BJ (cell line): ENCODE data around the gene ZNF726. TPM values are rescaled to one million over a fixed set of nuclear protein-coding genes. Genes with fewer than 3 reads are reported as not detected.

Experiments used
- CTCF ChIA-PET: fragments of 350-600 bp; formaldehyde crosslinking; extraction: SDS; loops from one replicate; lab custom pipeline; 2021; ENCODE audit warnings: antibody characterized with exemption, inconsistent platforms; lab: Yijun Ruan, JAX
- POLR2A ChIA-PET: fragments of 300-600 bp; sonication (Branson Sonifier 250); formaldehyde crosslinking; extraction: SDS; loops from one replicate; lab custom pipeline; 2021; ENCODE audit warnings: antibody characterized with exemption; lab: Charles Lee
- DNase-seq: peaks from one replicate; pipeline ENCODE4 v3.0.0-alpha.2; 2011; ENCODE audit warnings: low read depth
- H3K27me3 ChIP-seq: 2 replicates; pipeline ENCODE4 v1.6.0; 2011; ENCODE audit warnings: low read length; ENCODE audit not compliant: control insufficient read depth, insufficient read depth
- H3K36me3 ChIP-seq: 2 replicates; pipeline ENCODE4 v1.5.1; 2011; ENCODE audit warnings: low read length; ENCODE audit not compliant: control insufficient read depth, insufficient read depth
- H3K4me3 ChIP-seq: 2 replicates; pipeline ENCODE4 v1.5.1; 2011; ENCODE audit warnings: low read depth, mild to moderate bottlenecking, control low read depth, low read length
- polyA plus RNA-seq: library from polyadenylated mRNA; depleted of rRNA; stranded (reverse); fragments of >200 nt; gene quantifications from 2 replicates; pipeline ENCODE4 v1.2.3, GENCODE V29; 2011; rRNA removed
- TF ChIP-seq, protein P1 (sequence below): IDR thresholded peaks from 2 replicates; pipeline ENCODE4 v1.5.1; 2011; ENCODE audit warnings: low read depth, mild to moderate bottlenecking, control low read depth, inconsistent platforms, low read length, moderate library complexity; ENCODE audit not compliant: insufficient read depth

Gene ZNF726
- polyA plus RNA-seq, 1 experiment = 1.2 TPM

DNA sequence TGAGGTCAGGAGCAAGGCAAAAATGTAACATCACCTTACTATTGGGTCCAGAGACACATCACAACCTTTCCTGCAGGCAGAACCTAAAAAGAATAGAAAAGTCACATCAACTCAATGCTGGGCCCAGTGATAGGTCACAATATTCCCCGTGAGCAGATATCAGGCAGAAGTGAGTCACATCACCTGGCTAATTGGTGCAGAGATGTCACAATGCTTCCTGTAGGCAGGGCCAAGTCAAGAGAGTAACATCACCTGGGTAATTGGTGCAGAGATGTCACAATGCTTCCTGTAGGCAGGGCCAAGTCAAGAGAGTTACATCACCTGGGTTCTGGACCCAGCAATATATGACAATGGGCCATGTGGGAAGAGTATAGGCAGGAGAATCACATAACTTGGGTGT, 63.4 kb downstream of the ZNF726 start:
- H3K4me3 ChIP-seq = no peak overlapping the region
- TF ChIP-seq, protein P1, sequence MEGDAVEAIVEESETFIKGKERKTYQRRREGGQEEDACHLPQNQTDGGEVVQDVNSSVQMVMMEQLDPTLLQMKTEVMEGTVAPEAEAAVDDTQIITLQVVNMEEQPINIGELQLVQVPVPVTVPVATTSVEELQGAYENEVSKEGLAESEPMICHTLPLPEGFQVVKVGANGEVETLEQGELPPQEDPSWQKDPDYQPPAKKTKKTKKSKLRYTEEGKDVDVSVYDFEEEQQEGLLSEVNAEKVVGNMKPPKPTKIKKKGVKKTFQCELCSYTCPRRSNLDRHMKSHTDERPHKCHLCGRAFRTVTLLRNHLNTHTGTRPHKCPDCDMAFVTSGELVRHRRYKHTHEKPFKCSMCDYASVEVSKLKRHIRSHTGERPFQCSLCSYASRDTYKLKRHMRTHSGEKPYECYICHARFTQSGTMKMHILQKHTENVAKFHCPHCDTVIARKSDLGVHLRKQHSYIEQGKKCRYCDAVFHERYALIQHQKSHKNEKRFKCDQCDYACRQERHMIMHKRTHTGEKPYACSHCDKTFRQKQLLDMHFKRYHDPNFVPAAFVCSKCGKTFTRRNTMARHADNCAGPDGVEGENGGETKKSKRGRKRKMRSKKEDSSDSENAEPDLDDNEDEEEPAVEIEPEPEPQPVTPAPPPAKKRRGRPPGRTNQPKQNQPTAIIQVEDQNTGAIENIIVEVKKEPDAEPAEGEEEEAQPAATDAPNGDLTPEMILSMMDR = no peak
- no peaks in the 10 kb centered on the region for H3K36me3 ChIP-seq
- POLR2A ChIA-PET = no interaction called here
- no peaks in the 10 kb centered on the region for H3K27me3 ChIP-seq
- DNase-seq = no peak
- CTCF ChIA-PET = no interaction called here

DNA sequence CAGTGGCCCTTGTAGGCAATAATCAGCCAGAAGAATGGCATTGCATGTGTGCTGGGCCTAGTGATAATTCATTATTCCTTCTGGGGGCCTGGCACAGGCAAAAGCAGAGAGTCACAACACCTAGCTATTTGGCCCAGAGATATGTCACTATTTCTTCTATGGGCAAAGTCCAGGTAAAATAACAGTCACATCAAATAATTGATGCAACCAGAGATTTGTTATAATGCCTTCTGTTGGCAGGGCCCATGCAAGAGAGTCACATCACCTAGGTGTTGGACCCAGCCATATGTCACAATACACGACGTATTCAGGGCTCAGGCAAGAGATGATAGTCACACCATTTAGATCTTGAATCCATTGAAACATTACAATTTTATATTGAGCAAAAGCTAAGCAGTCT, 66.1 kb downstream of the ZNF726 start:
- TF ChIP-seq, protein P1 = no peak
- ChIA-PET POLR2A (no interaction called here), CTCF (no interaction called here)
- DNase-seq = no peak
- H3K27me3 ChIP-seq = no peaks in the 10 kb centered on the region
- H3K36me3 ChIP-seq = no peaks in the 10 kb centered on the region
- H3K4me3 ChIP-seq = no peak overlapping the region

DNA sequence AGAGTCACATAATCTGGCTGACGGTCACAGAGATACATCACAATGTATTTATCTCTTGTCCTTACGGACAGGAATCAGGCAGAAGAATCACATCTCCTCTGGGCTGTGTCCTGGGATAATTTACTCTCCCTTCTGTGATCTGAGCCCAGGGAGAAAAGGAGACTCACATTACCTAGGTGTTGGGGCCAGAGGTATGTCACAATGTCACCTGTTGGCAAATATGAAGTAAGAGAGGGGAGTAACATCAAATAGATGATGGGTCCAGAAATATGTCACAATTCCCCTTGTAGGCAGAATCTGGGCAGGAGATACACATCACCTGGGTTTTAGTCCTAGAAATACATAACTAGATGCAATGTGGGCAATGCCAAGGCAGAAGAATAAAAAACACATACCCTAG, 67.2 kb downstream of the ZNF726 start:
- no peak overlapping the region for H3K4me3 ChIP-seq
- ChIA-PET POLR2A (no interaction called here), CTCF (no interaction called here)
- no peaks in the 10 kb centered on the region for H3K27me3 ChIP-seq
- no peaks in the 10 kb centered on the region for H3K36me3 ChIP-seq
- TF ChIP-seq, protein P1 = no peak
- DNase-seq = no peak

DNA sequence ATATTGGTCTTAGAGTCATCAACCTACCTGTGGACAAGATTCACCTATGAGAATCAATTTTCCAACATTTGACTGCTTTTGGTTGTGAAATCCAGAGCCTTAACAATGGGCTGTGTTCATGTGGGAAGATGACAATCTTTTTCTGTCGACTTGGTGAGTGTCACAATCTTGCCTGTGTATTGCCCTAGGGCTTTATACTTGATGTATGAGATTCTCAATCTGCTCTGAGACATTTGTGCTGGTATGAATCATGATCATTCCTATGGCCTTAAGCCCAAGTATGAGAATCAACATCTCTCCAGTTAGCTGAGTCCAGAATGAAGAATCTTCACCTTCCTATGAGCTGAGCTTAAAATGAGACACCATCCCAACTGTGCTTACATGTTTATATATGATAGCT, 68.7 kb downstream of the ZNF726 start:
- Histone ChIP-seq H3K36me3 (no peaks in the 10 kb centered on the region), H3K4me3 (no peak overlapping the region), H3K27me3 (no peaks in the 10 kb centered on the region)
- ChIA-PET CTCF (no interaction called here), POLR2A (no interaction called here)
- DNase-seq = no peak
- TF ChIP-seq, protein P1 = no peak

Other genes with a start within 250 kb of the ZNF726 start
- 4.2 TPM in 2 replicates for gene ZNF675, start 227.7 kb upstream of the ZNF726 start, polyA plus RNA-seq
- gene ZNF681, start 156.0 kb upstream of the ZNF726 start, polyA plus RNA-seq = 0.04 and 0.10 TPM in 2 replicates
- 2.9 and 3.9 TPM in 2 replicates for gene ZNF254, start 172.3 kb downstream of the ZNF726 start, polyA plus RNA-seq